GM18519 (cell line): ENCODE measurements around the gene SMIM28.
"Not testable (repeated sequence)": the region's sequence is repeated elsewhere in the genome, so short reads cannot be mapped to it uniquely, and the experiment has no call there.

ENCODE experiments used
- ATAC-seq: cut with Tn5 transposase; IDR thresholded peaks from one replicate; pipeline ENCODE4 v1.9.1; 2021; ENCODE audit warnings: mild to moderate bottlenecking, moderate library complexity; ENCODE audit not compliant: unreplicated experiment, low FRiP score

The SMIM28 gene

GRCh38 chr6:138377844-138378243 lies at the start of gene SMIM28:
Gene SMIM28, plus strand, starts transcription at chr6:138377905. Its CDS starts 168 bp downstream, at chr6:138378073.
- no peak for ATAC-seq

DNA sequence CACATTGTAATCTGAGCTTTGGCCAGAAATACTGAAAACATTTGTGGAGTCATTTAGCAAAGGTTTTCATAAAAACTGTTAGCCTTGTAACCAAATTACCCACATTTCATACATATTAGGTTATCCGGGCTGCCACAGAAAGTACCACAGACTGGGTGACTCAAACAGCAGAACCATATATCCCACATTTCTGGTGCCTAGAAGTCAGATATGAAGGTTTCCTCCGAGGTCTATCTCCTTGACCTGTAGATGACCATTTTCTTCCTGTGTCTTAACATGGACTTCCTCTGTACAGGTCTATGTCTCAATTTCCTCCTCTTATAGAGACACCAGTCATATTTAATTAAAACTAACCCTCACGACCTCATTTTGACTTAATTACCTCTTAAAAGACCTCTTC lies 49.5 kb upstream of the SMIM28 start:
- no peak for ATAC-seq

- no peak for ATAC-seq
Measured at GRCh38 chr6:138330763-138331162, 46.9 kb upstream of the SMIM28 start.

- ATAC-seq: no peak
Measured at GRCh38 chr6:138331444-138331843, 46.3 kb upstream of the SMIM28 start.

- ATAC-seq: no peak
Measured at GRCh38 chr6:138331984-138332383, 45.7 kb upstream of the SMIM28 start.

DNA sequence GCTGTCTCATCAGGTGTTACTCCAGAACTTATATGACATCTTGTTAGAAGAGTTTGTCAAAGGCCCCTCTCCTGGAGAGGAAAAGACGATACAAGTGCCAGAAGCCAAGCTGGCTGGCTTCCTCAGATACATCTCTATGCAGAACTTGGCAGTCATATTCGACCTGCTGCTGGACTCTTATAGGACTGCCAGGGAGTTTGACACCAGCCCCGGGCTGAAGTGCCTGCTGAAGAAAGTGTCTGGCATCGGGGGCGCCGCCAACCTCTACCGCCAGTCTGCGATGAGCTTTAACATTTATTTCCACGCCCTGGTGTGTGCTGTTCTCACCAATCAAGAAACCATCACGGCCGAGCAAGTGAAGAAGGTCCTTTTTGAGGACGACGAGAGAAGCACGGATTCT lies 43.7 kb upstream of the SMIM28 start:
- ATAC-seq: no peak

- ATAC-seq: no peak
Measured at GRCh38 chr6:138334963-138335362, 42.7 kb upstream of the SMIM28 start.

GRCh38 chr6:138336221-138336620 lies 41.5 kb upstream of the SMIM28 start:
- ATAC-seq: no peak

GRCh38 chr6:138337076-138337475 lies 40.6 kb upstream of the SMIM28 start:
- no peak for ATAC-seq

DNA sequence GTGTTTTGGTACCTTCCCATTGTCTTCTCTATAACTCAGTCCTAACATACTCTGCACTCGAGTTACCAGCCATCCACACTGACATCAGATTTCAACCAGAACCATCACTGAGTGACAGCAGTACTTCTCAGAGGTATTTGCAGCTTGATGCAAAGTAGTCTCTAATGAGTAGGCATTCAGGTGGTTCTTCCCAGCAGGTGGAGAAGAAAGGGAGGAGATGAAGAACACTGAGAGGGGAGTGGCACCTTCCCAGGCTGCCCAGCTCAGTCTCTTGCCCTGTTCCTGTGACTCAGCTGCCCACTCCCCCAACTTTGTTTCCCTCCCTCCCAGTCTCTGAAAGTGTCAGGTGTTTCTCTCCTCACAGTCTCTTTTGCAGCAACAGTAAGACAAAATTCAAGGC lies 38.7 kb upstream of the SMIM28 start:
- no peak for ATAC-seq

DNA sequence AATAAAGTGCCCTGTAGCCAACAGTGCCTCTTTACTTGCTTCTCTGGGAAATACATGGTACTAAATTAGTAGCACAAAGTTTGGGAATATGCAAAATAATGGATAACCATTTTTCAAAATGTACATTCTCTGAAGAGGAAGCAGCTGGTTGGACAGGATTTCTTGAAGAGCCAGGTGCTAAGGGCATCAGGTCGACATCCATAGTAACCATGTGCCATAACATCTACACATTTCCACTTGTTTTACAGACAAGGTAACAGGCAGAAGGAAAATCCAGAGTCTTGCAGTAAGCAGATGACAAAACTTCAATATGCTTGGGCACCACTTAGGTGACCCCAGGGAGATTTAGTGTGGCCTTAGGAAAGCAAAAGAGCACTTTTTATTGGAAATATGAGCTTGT lies 36.5 kb upstream of the SMIM28 start:
- no peak for ATAC-seq

- ATAC-seq: no peak
Measured at GRCh38 chr6:138343112-138343511, 34.6 kb upstream of the SMIM28 start.

- ATAC-seq: no peak
Measured at GRCh38 chr6:138345565-138346285, 32.0 kb upstream of the SMIM28 start.

DNA sequence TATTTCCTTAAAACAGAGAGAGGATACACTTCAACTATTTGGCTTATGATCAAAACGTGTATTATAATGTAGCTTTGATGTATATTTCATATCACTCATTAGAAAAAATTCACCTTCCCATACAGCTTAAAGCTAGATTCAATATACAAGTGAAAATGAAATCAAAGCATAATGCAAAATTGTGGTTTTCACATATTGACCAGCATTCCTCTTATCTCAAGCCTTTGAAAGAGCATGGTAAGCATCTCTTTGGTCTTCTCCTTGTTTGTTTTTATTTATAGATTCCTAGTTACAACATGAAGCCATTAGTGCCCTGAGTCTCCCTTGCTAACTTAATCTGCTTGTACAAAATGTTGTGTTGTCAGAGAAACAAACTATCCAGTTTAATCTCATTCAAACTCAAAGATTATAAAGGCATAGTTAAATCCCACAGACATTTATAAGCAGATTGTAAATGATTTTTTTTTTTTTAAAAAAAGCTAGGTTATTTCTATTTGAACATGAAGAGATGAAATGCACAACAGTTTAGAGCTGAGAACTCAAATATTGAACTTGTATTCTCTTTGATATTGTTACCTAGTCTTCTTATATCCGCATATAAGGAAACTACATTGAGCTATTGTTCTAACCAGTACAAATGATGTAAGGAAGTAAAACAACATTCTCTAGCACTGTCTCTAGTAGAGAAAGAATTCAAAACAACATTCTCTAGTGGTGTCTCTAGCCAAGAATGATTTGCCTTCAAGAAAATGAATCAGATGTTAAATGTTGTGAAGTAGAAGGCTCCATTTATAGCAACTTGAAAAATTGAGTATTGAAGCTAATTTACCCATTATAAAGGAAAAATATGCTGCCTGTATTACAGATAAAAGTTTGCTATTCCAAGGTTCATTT lies 31.2 kb upstream of the SMIM28 start:
- ATAC-seq: no peak

GRCh38 chr6:138347864-138348263 lies 29.8 kb upstream of the SMIM28 start:
- no peak for ATAC-seq

GRCh38 chr6:138349891-138350290 lies 27.8 kb upstream of the SMIM28 start:
- no peak for ATAC-seq

GRCh38 chr6:138357928-138358327 lies 19.8 kb upstream of the SMIM28 start:
- no peak for ATAC-seq

- ATAC-seq: not testable (repeated sequence)
Measured at GRCh38 chr6:138368684-138369083, 9.0 kb upstream of the SMIM28 start.

DNA sequence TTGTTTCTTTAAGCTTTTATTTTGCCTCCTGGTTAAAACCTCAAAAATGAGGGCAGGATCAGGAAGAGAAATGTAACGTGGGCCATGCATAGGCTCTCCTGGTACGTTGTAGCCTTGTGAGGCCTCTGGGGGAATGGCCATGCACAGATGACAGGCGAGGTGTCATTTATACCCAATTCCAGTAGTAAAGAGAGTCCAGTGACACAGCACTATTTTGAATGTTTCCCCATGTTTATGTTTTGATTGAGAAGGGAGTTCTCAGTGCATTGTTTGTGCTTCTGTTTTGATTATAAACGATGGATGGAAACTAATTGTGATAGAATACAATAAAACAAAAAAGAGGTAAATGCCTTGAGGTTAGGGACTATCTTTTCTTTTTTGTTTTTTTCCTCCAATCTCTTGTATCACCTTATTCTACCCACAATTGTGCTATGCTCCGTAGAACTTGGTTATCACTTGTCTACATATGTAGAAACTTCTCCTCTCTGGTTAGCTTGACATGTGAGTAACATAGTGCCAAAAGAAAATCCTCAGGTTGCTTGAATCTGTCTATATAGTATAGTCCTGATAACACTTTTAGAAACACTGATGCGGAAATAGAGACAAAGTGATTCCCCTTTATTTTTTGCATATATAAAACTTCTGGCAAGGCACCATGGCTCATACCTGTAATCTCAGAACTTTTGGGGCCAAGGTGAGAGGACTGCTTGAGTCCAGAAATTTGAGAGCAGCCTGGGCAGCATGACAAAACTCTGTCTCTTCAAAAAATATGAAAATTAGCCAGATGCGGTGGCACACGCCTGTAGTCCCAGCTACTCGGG lies 6.9 kb upstream of the SMIM28 start:
- ATAC-seq: no peak

- no peak for ATAC-seq
Measured at GRCh38 chr6:138371452-138371711, 6.3 kb upstream of the SMIM28 start.

GRCh38 chr6:138371720-138372119 lies 6.0 kb upstream of the SMIM28 start:
- no peak for ATAC-seq
